H9 (cell line): ENCODE results near the gene CACNA2D3. TPM values are rescaled to one million over a fixed set of nuclear protein-coding genes. Genes with fewer than 3 reads are reported as not detected.

ENCODE experiments used
- DNase-seq: peaks from one replicate; pipeline ENCODE4 v3.0.0-alpha.2; 2017
- H2AFZ ChIP-seq: one replicate; pipeline ENCODE4 v1.6.1; 2013; ENCODE audit warnings: mild to moderate bottlenecking, low read length, control low read depth, moderate library complexity
- H2AK5ac ChIP-seq: 2 replicates; pipeline ENCODE4 v1.6.1; 2013; ENCODE audit warnings: low read length, control low read depth, mixed read lengths; ENCODE audit not compliant: insufficient read length
- H2BK120ac ChIP-seq: one replicate; pipeline ENCODE4 v1.6.1; 2013; ENCODE audit warnings: low read depth, mild to moderate bottlenecking, low read length, control low read depth, inconsistent platforms; ENCODE audit not compliant: poor library complexity, severe bottlenecking
- H2BK12ac ChIP-seq: 2 replicates; pipeline ENCODE4 v1.6.1; 2013; ENCODE audit warnings: low read length, control low read depth, mixed read lengths, low read depth; ENCODE audit not compliant: insufficient read length
- H2BK15ac ChIP-seq: 2 replicates; pipeline ENCODE4 v1.6.1; 2013; ENCODE audit warnings: low read depth, low read length, control low read depth
- H2BK20ac ChIP-seq: one replicate; pipeline ENCODE4 v1.6.1; 2013; ENCODE audit warnings: low read depth, mild to moderate bottlenecking, low read length, control low read depth, inconsistent platforms; ENCODE audit not compliant: poor library complexity, severe bottlenecking
- H2BK5ac ChIP-seq: 2 replicates; pipeline ENCODE4 v1.6.1; 2013; ENCODE audit warnings: low read length, control low read depth, mixed read lengths; ENCODE audit not compliant: insufficient read length
- H3K14ac ChIP-seq: 2 replicates; pipeline ENCODE4 v1.6.1; 2013; ENCODE audit warnings: low read length, control low read depth; ENCODE audit not compliant: insufficient read depth
- H3K18ac ChIP-seq: 2 replicates; pipeline ENCODE4 v1.6.1; 2013; ENCODE audit warnings: low read depth, mild to moderate bottlenecking, mixed read lengths, low read length, control low read depth; ENCODE audit not compliant: insufficient read length
- H3K23ac ChIP-seq: 2 replicates; pipeline ENCODE4 v1.6.1; 2013; ENCODE audit warnings: low read length, control low read depth, mixed read lengths, low read depth; ENCODE audit not compliant: insufficient read length
- H3K23me2 ChIP-seq: 2 replicates; pipeline ENCODE4 v1.6.1; 2013; ENCODE audit warnings: low read depth, mild to moderate bottlenecking, mixed read lengths, low read length, control low read depth; ENCODE audit not compliant: insufficient read length, poor library complexity, severe bottlenecking
- H3K27ac ChIP-seq: 2 replicates; pipeline ENCODE4 v1.5.1; 2013; ENCODE audit warnings: low read length, control low read depth, mixed read lengths, low read depth; ENCODE audit not compliant: insufficient read length
- H3K27me3 ChIP-seq: 2 replicates; pipeline ENCODE4 v1.6.1; 2013; ENCODE audit warnings: low read length, control low read depth, inconsistent platforms; ENCODE audit not compliant: insufficient read depth
- H3K4ac ChIP-seq: 2 replicates; pipeline ENCODE4 v1.6.1; 2013; ENCODE audit warnings: low read depth, mild to moderate bottlenecking, control low read depth, inconsistent platforms, low read length, moderate library complexity
- H3K4me1 ChIP-seq: 2 replicates; pipeline ENCODE4 v1.6.1; 2013; ENCODE audit warnings: low read length, control low read depth, inconsistent platforms; ENCODE audit not compliant: insufficient read depth
- H3K4me2 ChIP-seq: 2 replicates; pipeline ENCODE4 v1.6.1; 2013; ENCODE audit warnings: low read length, control low read depth, mixed read lengths; ENCODE audit not compliant: insufficient read length, insufficient read depth
- H3K56ac ChIP-seq: 2 replicates; pipeline ENCODE4 v1.6.1; 2013; ENCODE audit warnings: low read depth, mild to moderate bottlenecking, mixed read lengths, low read length, control low read depth; ENCODE audit not compliant: insufficient read length
- H3K79me1 ChIP-seq: 2 replicates; pipeline ENCODE4 v1.6.1; 2013; ENCODE audit warnings: low read depth, mild to moderate bottlenecking, moderate library complexity, low read length, control low read depth, inconsistent platforms; ENCODE audit not compliant: insufficient read depth, poor library complexity, severe bottlenecking
- H3K79me2 ChIP-seq: 2 replicates; pipeline ENCODE4 v1.6.1; 2013; ENCODE audit warnings: low read length, control low read depth, inconsistent platforms; ENCODE audit not compliant: insufficient read depth
- H3K9ac ChIP-seq: 2 replicates; pipeline ENCODE4 v1.6.1; 2013; ENCODE audit warnings: low read length, control low read depth, mixed read lengths; ENCODE audit not compliant: insufficient read length; ENCODE audit errors: extremely low read depth
- H3K9me3 ChIP-seq: one replicate; pipeline ENCODE4 v1.6.1; 2013; ENCODE audit warnings: low read depth, low read length, inconsistent platforms; ENCODE audit not compliant: control insufficient read depth
- H3T11ph ChIP-seq: one replicate; pipeline ENCODE4 v1.6.1; 2013; ENCODE audit warnings: mild to moderate bottlenecking, low read length, control low read depth, inconsistent platforms
- H4K20me1 ChIP-seq: one replicate; pipeline ENCODE4 v1.6.1; 2013; ENCODE audit not compliant: control insufficient read depth, insufficient read length, insufficient read depth
- H4K5ac ChIP-seq: 2 replicates; pipeline ENCODE4 v1.6.1; 2013; ENCODE audit warnings: low read depth, mild to moderate bottlenecking, mixed read lengths, low read length, control low read depth; ENCODE audit not compliant: insufficient read length
- H4K8ac ChIP-seq: replicated peaks from 2 replicates; pipeline ENCODE4 v1.6.1; 2013; ENCODE audit warnings: low read length, control low read depth, mixed read lengths, low read depth; ENCODE audit not compliant: insufficient read length
- H4K91ac ChIP-seq: 2 replicates; pipeline ENCODE4 v1.6.1; 2013; ENCODE audit warnings: low read depth, mild to moderate bottlenecking, moderate library complexity, mixed read lengths, low read length, control low read depth; ENCODE audit not compliant: insufficient read length
- H3K27ac Mint-ChIP-seq, 3 experiments: 2 replicates in 2 of 3; 3 replicates in 1 of 3; pipeline ENCODE4 v1.8.0; 2020 to 2021; ENCODE audit warnings: mixed read lengths in 3 of 3, mild to moderate bottlenecking in 1 of 3, moderate library complexity in 1 of 3
- H3K27me3 Mint-ChIP-seq: 2 replicates; pipeline ENCODE4 v1.8.0; 2021; ENCODE audit warnings: low read depth, mild to moderate bottlenecking, moderate library complexity, mixed read lengths
- H3K36me3 Mint-ChIP-seq, 3 experiments: 2 replicates in 2 of 3; 3 replicates in 1 of 3; pipeline ENCODE4 v1.8.0; 2020 to 2021; ENCODE audit warnings: low read depth in 3 of 3, mixed read lengths in 3 of 3; ENCODE audit not compliant: insufficient read depth in 1 of 3
- H3K4me1 Mint-ChIP-seq, 2 experiments: 2 replicates each; pipeline ENCODE4 v1.8.0; 2020; ENCODE audit warnings: mixed read lengths in 2 of 2
- H3K4me3 Mint-ChIP-seq, 2 experiments: 2 replicates in 1 of 2; 3 replicates in 1 of 2; pipeline ENCODE4 v1.8.0; 2020 to 2021; ENCODE audit warnings: mild to moderate bottlenecking in 2 of 2, mixed read lengths in 2 of 2, moderate library complexity in 1 of 2
- H3K9me3 Mint-ChIP-seq, 2 experiments: 2 replicates in 1 of 2; 3 replicates in 1 of 2; pipeline ENCODE4 v1.8.0; 2020; ENCODE audit warnings: mild to moderate bottlenecking in 2 of 2, mixed read lengths in 2 of 2, moderate library complexity in 1 of 2
- WGBS: extraction: QIAGEN DNeasy Blood & Tissue Kit; methylation state at CpG from one replicate; pipeline ENCODE4 v1.1.7; 2013; ENCODE audit warnings: missing lambda C conversion rate, low lambda C conversion rate, mixed read lengths; ENCODE audit not compliant: insufficient read length; ENCODE audit errors: extremely low coverage; 5-methylcytosine and 5-hydroxymethylcytosine counted together
- total RNA-seq: library from RNA; stranded (reverse); gene quantifications from 2 replicates; pipeline ENCODE4 v1.2.1, GENCODE V29; 2021
- TF ChIP-seq, protein P1 (sequence below): fragments of 200-600 bp; sonication (generic); conservative IDR thresholded peaks from 3 replicates; pipeline ENCODE4 v1.8.0; 2021; ENCODE audit warnings: antibody characterized with exemption, mild to moderate bottlenecking

The CACNA2D3 gene
- total RNA-seq, 1 experiment from 2014 or later = 3.2 TPM

DNA sequence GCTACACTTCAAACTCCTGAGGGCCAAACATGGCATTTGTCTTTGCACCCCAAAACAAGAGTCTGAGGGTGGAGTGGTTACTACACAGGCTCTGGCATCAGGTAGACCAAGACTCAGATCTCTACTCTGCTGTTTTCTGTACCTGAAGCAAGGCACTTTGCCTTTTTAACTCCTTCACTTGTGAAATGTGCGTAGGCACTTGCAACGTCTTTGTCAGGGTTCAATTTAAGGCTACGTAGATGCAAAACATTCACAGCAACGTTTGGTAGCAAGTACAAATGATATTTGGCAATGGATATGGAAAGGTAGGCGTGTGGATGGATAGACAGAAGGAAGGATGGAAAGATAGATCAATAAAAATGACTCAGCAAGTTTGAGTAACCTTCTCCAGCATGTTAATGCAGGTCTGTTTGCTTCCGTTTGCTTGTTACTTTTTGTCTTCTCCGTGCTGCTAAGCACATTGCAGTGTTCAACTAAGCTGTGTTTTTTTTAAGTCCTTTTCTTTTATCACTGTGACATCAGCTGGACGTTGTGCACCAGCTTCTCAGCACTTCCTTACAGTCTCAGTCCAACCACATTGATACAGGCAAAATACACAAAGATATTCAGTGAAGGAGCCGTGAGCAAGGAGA, 704.8 kb downstream of the CACNA2D3 start:
- H3K4me2 ChIP-seq = no peak overlapping the region
- no peak overlapping the region for H4K91ac ChIP-seq
- no peak overlapping the region for H3K9ac ChIP-seq
- no peak overlapping the region for H2BK120ac ChIP-seq
- H4K5ac ChIP-seq = no peak overlapping the region
- H2BK20ac ChIP-seq = no peak overlapping the region
- H4K20me1 ChIP-seq = no peaks in the 10 kb centered on the region
- no peak overlapping the region for H2BK15ac ChIP-seq
- no peak overlapping the region for H4K8ac ChIP-seq
- WGBS = no CpG with 5 or more reads among the region's 9 CpGs
- peaks cover 7 to 11% of the 10 kb centered on the region in 2 experiments for H3K9me3 Mint-ChIP-seq
- no peaks in the 10 kb centered on the region for H3K23me2 ChIP-seq
- peaks cover 0 to 8% (median 4%) of the 10 kb centered on the region in 3 experiments; a peak in 4 of 7 replicates for H3K36me3 Mint-ChIP-seq
- no peak overlapping the region for H3K14ac ChIP-seq
- DNase-seq = no peak
- H3K27me3 ChIP-seq = peaks cover 6% of the 10 kb centered on the region
- no peak overlapping the region for H3K27ac Mint-ChIP-seq
- H2AFZ ChIP-seq = no peak overlapping the region
- H2BK12ac ChIP-seq = no peak overlapping the region
- no peaks in the 10 kb centered on the region for H3K79me1 ChIP-seq
- no peaks in the 10 kb centered on the region for H3K79me2 ChIP-seq
- TF ChIP-seq, protein P1, sequence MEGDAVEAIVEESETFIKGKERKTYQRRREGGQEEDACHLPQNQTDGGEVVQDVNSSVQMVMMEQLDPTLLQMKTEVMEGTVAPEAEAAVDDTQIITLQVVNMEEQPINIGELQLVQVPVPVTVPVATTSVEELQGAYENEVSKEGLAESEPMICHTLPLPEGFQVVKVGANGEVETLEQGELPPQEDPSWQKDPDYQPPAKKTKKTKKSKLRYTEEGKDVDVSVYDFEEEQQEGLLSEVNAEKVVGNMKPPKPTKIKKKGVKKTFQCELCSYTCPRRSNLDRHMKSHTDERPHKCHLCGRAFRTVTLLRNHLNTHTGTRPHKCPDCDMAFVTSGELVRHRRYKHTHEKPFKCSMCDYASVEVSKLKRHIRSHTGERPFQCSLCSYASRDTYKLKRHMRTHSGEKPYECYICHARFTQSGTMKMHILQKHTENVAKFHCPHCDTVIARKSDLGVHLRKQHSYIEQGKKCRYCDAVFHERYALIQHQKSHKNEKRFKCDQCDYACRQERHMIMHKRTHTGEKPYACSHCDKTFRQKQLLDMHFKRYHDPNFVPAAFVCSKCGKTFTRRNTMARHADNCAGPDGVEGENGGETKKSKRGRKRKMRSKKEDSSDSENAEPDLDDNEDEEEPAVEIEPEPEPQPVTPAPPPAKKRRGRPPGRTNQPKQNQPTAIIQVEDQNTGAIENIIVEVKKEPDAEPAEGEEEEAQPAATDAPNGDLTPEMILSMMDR = no peak
- no peak overlapping the region for H3T11ph ChIP-seq
- no peak overlapping the region for H3K4me3 Mint-ChIP-seq
- H3K23ac ChIP-seq = no peak overlapping the region
- H2AK5ac ChIP-seq = no peak overlapping the region
- H3K27me3 Mint-ChIP-seq = peaks cover 60% of the 10 kb centered on the region
- no peak overlapping the region for H3K18ac ChIP-seq
- no peak overlapping the region for H2BK5ac ChIP-seq
- no peaks in the 10 kb centered on the region for H3K9me3 ChIP-seq
- H3K4me1 Mint-ChIP-seq = peaks cover 0 to 6% of the 10 kb centered on the region in 2 experiments; a peak in 3 of 4 replicates
- no peak overlapping the region for H3K56ac ChIP-seq
- H3K27ac ChIP-seq = no peak overlapping the region
- H3K4ac ChIP-seq = no peak overlapping the region
- H3K4me1 ChIP-seq = no peaks in the 10 kb centered on the region; the same call in 1 of the 2 replicates
